ENCODE results near the gene SNX1. TPM values are rescaled to one million over a fixed set of nuclear protein-coding genes. Genes with fewer than 3 reads are reported as not detected.

SNX1 gene
- total and polyA plus RNA-seq, 10 of the 15 experiments (the other 5 are each of a cell fraction or from before 2014, with no cell fraction given) = 17.8 to 115 (median 96.3) TPM

GRCh38 chr15:64093627-64094417 is 2.0 kb upstream of the SNX1 start, which contains the start of gene CIAO2A (continued):
- TF ChIP-seq ELK1 (IDR thresholded peaks at IDR 0.05; ENCODE audit: low read depth, low read length) (peak; percentile 55; the same call in 1 of the 2 replicates), TAF1 (IDR thresholded peaks at IDR 0.05; ENCODE audit: borderline replicate concordance, low read depth, low read length) (peak; percentile 38; the same call in 1 of the 2 replicates), ESRRA (IDR thresholded peaks at IDR 0.05; ENCODE audit: low read length) (peak; percentile 54; the same call in 1 of the 2 replicates), ZNF24 (IDR thresholded peaks at IDR 0.05) (no peak), PRDM15 (CRISPR knock-in tag; IDR thresholded peaks at IDR 0.05) (no peak), USF1 (IDR thresholded peaks at IDR 0.05; ENCODE audit: borderline replicate concordance, extremely low read length, insufficient read depth, low read depth, low read length) (no peak), ZNF384 (IDR thresholded peaks at IDR 0.05; ENCODE audit: borderline replicate concordance, low read depth, low read length) (no peak), ETV6 (conservative IDR thresholded peaks at IDR 0.05 in 1 of 2, IDR thresholded peaks at IDR 0.05 in 1 of 2; ENCODE audit: borderline replicate concordance in 1 of 2, low read depth in 1 of 2) (peak in 1 of 2 experiments; percentile 51; a peak in 1 of 4 replicates), POLR2AphosphoS2 (IDR thresholded peaks at IDR 0.05; ENCODE audit: low read depth, low read length) (no peak), RB1 (IDR thresholded peaks at IDR 0.05; ENCODE audit: borderline replicate concordance) (0 out of 2 replicates have a peak, but pooled peaks have one; percentile 59), RELA (IDR thresholded peaks at IDR 0.05; ENCODE audit: borderline replicate concordance, partially characterized antibody) (peak; percentile 13), SREBF1 (IDR thresholded peaks at IDR 0.05; ENCODE audit: low read length) (peak; percentile 79), MEF2A (IDR thresholded peaks at IDR 0.05; ENCODE audit: insufficient read depth, low read depth, low read length) (0 out of 2 replicates have a peak, but pooled peaks have one; percentile 15), IKZF1 (conservative IDR thresholded peaks at IDR 0.05) (peak; percentile 98), YY1 (IDR thresholded peaks at IDR 0.05; ENCODE audit: low read depth, low read length) (peak; percentile 52; the same call in 1 of the 2 replicates), POLR2AphosphoS5 (IDR thresholded peaks at IDR 0.05; ENCODE audit: low read length) (peak; percentile 31), ZNF592 (IDR thresholded peaks at IDR 0.05) (no peak), HDAC2 (IDR thresholded peaks at IDR 0.05) (no peak)

Measured in GM12878 (cell line).